Smooth muscle cell (in vitro differentiated cells): ENCODE data around the gene FNDC3B. TPM values are rescaled to one million over a fixed set of nuclear protein-coding genes. Genes with fewer than 3 reads are reported as not detected.

Source experiments
- DNase-seq: peaks from one replicate; lab custom pipeline; 2025; ENCODE audit not compliant: unreplicated experiment; lab: John Stamatoyannopoulos, UW
- H2AFZ ChIP-seq: fragments of 200-600 bp; sonication (generic); 2 replicates; pipeline ENCODE4 v1.6.0; 2016; ENCODE audit warnings: antibody characterized with exemption, low read depth, mild to moderate bottlenecking
- H3F3A ChIP-seq: fragments of 200-600 bp; sonication (generic); 2 replicates; pipeline ENCODE4 v1.6.0; 2017; ENCODE audit warnings: antibody characterized with exemption, low read depth
- H3K27ac ChIP-seq: fragments of 200-600 bp; sonication (generic); 2 replicates; pipeline ENCODE4 v1.5.1; 2016; ENCODE audit warnings: low read depth, mild to moderate bottlenecking
- H3K27me3 ChIP-seq: fragments of 200-600 bp; sonication (generic); 2 replicates; pipeline ENCODE4 v1.6.1; 2016; ENCODE audit warnings: low read depth, mild to moderate bottlenecking
- H3K36me3 ChIP-seq: fragments of 200-600 bp; sonication (generic); 2 replicates; pipeline ENCODE4 v1.5.1; 2016; ENCODE audit warnings: low read depth
- H3K4me1 ChIP-seq: fragments of 200-600 bp; sonication (generic); 2 replicates; pipeline ENCODE4 v1.5.1; 2016; ENCODE audit warnings: low read depth
- H3K4me2 ChIP-seq: fragments of 200-600 bp; sonication (generic); 2 replicates; pipeline ENCODE4 v1.6.0; 2016; ENCODE audit warnings: mild to moderate bottlenecking
- H3K4me3 ChIP-seq: fragments of 200-600 bp; sonication (generic); 2 replicates; pipeline ENCODE4 v1.5.1; 2016; ENCODE audit warnings: mild to moderate bottlenecking
- H3K79me2 ChIP-seq: fragments of 200-600 bp; sonication (generic); 2 replicates; pipeline ENCODE4 v1.6.0; 2016; ENCODE audit warnings: low read depth, mild to moderate bottlenecking
- H3K9ac ChIP-seq: fragments of 200-600 bp; sonication (generic); 2 replicates; pipeline ENCODE4 v1.6.0; 2016; ENCODE audit warnings: low read depth
- H3K9me3 ChIP-seq: fragments of 200-600 bp; sonication (generic); replicated peaks from 2 replicates; pipeline ENCODE4 v1.5.1; 2016; ENCODE audit warnings: low read depth
- H4K20me1 ChIP-seq: fragments of 200-600 bp; sonication (generic); 2 replicates; pipeline ENCODE4 v1.6.0; 2016; ENCODE audit warnings: low read depth
- CTCF ChIP-seq: fragments of 200-600 bp; sonication (generic); IDR thresholded peaks from 2 replicates; pipeline ENCODE4 v1.5.1; 2017; ENCODE audit warnings: borderline replicate concordance, mild to moderate bottlenecking, antibody characterized with exemption; ENCODE audit not compliant: insufficient read depth, poor library complexity, severe bottlenecking
- WGBS: methylation state at CpG from one replicate; pipeline ENCODE4 v1.1.7; 2016; ENCODE audit warnings: low lambda C conversion rate; 5-methylcytosine and 5-hydroxymethylcytosine counted together
- polyA plus RNA-seq: library from polyadenylated mRNA; unstranded; fragments of >200 nt; fragmentation: Nextera tagmentation; extraction: Ambion mirVana; gene quantifications from 2 replicates; pipeline ENCODE4 v1.2.1, GENCODE V29; 2016
- total RNA-seq: library from RNA; depleted of rRNA; stranded (reverse); fragments of >200 nt; gene quantifications from 2 replicates; pipeline ENCODE4 v1.2.3, GENCODE V29; 2014

Gene FNDC3B
- total and polyA plus RNA-seq, 2 experiments from 2014 or later: 149 to 294 TPM

DNA sequence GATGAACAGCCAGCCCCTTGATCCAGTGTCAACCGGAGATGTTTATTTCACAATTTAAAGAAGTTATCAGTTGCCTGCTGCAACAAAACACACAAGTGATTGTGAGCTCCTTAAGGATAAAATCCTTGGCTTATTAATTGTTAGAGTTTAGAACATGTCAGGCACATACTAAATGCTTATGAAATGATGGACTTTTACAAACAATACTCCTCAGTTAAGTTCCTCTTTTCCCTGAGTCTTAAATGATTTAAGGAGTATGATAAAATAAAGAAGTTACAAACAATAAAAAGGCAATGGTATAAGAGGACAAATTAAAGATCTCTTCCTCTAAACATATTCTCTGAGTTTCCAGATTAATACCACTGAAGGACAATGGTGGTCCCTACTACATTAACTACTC is 403.2 kb downstream of the FNDC3B start:
- H2AFZ ChIP-seq: no peak overlapping the region
- no peak overlapping the region for H3K9ac ChIP-seq
- H3K27me3 ChIP-seq: peaks cover 70% of the 10 kb centered on the region
- no peaks in the 10 kb centered on the region for H3K36me3 ChIP-seq
- no peak overlapping the region for H3K4me3 ChIP-seq
- WGBS: 100% methylated on average over 1 of the region's 1 CpG
- no peaks in the 10 kb centered on the region for H4K20me1 ChIP-seq
- no peaks in the 10 kb centered on the region for H3K4me1 ChIP-seq
- TF ChIP-seq CTCF: no peak
- DNase-seq: no peak
- no peak overlapping the region for H3K27ac ChIP-seq
- no peak overlapping the region for H3K4me2 ChIP-seq
- no peaks in the 10 kb centered on the region for H3K9me3 ChIP-seq
- H3F3A ChIP-seq: no peaks in the 10 kb centered on the region
- H3K79me2 ChIP-seq: no peaks in the 10 kb centered on the region

DNA sequence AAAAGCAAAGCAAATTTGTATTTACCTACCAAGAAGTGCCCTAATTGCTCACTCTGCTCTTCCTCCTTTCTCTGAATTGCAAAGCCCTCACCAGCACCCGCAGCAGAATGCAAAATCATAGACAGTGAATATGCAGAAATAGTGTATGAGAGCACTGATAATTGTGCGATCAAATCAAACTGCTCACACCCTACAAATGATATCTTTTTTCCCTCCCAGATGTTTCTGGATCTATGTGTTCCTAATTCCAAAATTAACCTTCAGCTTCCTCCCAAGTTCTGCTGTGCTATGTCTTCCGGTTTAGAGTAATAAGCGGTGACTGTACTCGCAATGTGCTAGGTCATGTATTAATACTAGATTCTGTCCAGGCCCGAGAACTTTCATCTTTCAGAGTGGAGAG is 405.4 kb downstream of the FNDC3B start:
- WGBS: 90% methylated on average over 6 of the region's 6 CpGs
- no peak for DNase-seq
- H3K27ac ChIP-seq: no peak overlapping the region
- H2AFZ ChIP-seq: no peak overlapping the region
- no peaks in the 10 kb centered on the region for H3K79me2 ChIP-seq
- no peak overlapping the region for H3K4me2 ChIP-seq
- peaks cover 92% of the 10 kb centered on the region for H3K27me3 ChIP-seq
- no peaks in the 10 kb centered on the region for H3K36me3 ChIP-seq
- no peaks in the 10 kb centered on the region for H4K20me1 ChIP-seq
- no peaks in the 10 kb centered on the region for H3K9me3 ChIP-seq
- no peaks in the 10 kb centered on the region for H3K4me1 ChIP-seq
- no peaks in the 10 kb centered on the region for H3F3A ChIP-seq
- no peak for TF ChIP-seq CTCF
- H3K9ac ChIP-seq: no peak overlapping the region
- no peak overlapping the region for H3K4me3 ChIP-seq

DNA sequence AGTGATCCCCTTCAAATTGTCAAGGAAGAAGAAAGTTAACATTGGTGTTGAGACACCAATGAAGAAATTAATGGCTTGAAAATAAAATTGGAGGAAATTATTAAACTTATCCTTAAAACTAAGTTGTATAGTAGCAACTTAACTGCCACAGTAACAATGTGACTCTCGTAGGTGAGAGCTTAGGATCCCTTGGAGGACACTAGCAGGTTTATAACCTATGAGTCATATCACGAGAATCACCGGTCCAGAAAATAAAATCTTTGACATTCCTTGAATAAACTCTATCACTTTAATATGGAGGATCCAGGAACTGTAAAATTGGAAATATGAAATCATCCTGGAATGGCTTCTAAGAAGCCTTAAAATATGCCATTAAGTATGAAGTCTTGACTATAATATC is 406.8 kb downstream of the FNDC3B start:
- Histone ChIP-seq H3F3A (no peaks in the 10 kb centered on the region), H3K27ac (no peak overlapping the region), H3K27me3 (peaks cover 100% of the 10 kb centered on the region), H3K4me3 (no peak overlapping the region), H3K79me2 (no peaks in the 10 kb centered on the region), H3K9ac (no peak overlapping the region), H3K4me2 (no peak overlapping the region), H2AFZ (no peak overlapping the region), H3K36me3 (no peaks in the 10 kb centered on the region), H4K20me1 (no peaks in the 10 kb centered on the region), H3K4me1 (no peaks in the 10 kb centered on the region), H3K9me3 (no peaks in the 10 kb centered on the region)
- no peak for TF ChIP-seq CTCF
- DNase-seq: no peak
- WGBS: 83% methylated on average over 3 of the region's 3 CpGs

DNA sequence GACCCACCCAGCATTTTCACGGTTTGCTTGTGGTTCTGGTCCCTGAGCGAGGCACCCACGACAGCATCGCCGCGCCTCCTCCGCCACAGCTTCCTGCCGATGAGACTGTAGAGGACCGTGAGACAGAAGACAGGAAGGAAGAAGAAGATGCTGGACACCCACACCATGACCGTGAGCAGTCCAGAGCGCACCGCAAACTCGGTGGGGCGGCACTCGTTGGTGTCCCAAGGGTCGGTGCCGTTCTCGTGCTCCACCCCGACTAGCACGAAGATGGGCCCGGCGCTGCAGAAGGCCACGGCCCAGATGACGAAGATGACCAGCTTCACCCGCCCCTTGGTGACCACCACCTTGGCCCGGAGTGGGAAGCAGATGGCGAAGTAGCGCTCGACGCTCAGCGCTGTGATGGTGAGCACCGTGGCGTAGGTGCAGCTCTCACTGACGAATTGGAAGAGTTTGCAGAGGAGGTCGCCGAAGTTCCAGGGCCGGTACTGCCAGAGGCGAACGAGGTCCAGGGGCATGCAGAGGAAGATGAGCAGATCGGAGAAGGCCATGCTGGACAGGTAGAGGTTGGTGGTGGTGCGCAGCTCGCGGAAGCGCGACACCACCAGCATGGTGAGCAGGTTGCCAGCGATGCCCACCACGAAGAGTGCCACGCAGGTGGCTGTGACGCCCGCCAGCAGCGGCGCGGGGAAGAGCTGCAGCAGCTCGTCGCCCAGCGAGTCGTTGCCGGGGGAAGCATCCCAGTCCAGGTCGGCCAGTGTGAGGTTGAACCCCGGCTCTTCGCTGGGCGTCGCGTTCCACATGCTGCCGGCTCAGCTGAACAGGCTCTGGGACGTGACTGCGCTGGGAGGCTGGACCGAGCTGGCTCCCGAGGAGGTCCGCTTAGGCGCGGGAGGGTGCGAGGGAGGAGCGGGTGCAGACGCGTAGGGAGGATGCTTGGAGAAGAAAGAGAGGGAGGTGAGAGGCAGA is 408.5 kb downstream of the FNDC3B start, which contains the start of gene GHSR:
GHSR (minus strand) TSS at position 846 of the 969 bp plus-strand sequence; CDS start at position 803, 43 bp downstream.
- Histone ChIP-seq H3K4me3 (no peak within 1 kb of the TSS), H3K27ac (no peak within 1 kb of the TSS), H3K79me2 (no peaks in the 10 kb centered on the region), H3K36me3 (no peaks in the 10 kb centered on the region), H3K4me2 (no peak within 1 kb of the TSS), H3K4me1 (no peaks in the 10 kb centered on the region), H3K9me3 (no peaks in the 10 kb centered on the region), H3K27me3 (peaks cover 98% of the 10 kb centered on the region), H3K9ac (no peak within 1 kb of the TSS), H2AFZ (no peak within 1 kb of the TSS), H4K20me1 (no peaks in the 10 kb centered on the region), H3F3A (no peaks in the 10 kb centered on the region)
- 51% methylated on average over 76 of the region's 76 CpGs for WGBS
- no peak for DNase-seq
- no peak for TF ChIP-seq CTCF
